ENCODE data around the gene WDR53. TPM values are rescaled to one million over a fixed set of nuclear protein-coding genes. Genes with fewer than 3 reads are reported as not detected.
A peak's percentile ranks its signal among the peaks of the same experiment; 100 is the strongest.
"Not testable (repeated sequence)": the region's sequence is repeated elsewhere in the genome, so short reads cannot be mapped to it uniquely, and the experiment has no call there.

Gene WDR53
- total RNA-seq (10 to 100 TPM; 26.7 to 28.8 TPM), polyA plus RNA-seq (21.5 TPM)

GRCh38 chr3:196568246-196569002 lies at the start of gene WDR53, which contains the start of gene FBXO45:
TSS of gene WDR53 (minus strand) at chr3:196568554. CDS start at chr3:196561475, 7,079 bp downstream.
TSS of gene FBXO45 (plus strand) at chr3:196568660. CDS start at chr3:196568985, 325 bp downstream.
- Mint-ChIP-seq H3K4me3 (peak within 1 kb of the TSS; percentile 95 to 99 (median 98)), H3K4me1 (peaks cover 35 to 48% (median 45%) of the 10 kb centered on the region in 3 donors), H3K27ac (peak within 1 kb of the TSS; percentile 94 to 99 (median 98)), H3K9me3 (no peaks in the 10 kb centered on the region), H3K36me3 (peaks cover 0 to 34% (median 0%) of the 10 kb centered on the region in 3 donors), H3K27me3 (no peaks in the 10 kb centered on the region)
- Histone ChIP-seq H3K27me3 (ENCODE audit: insufficient read depth, low read length, poor library complexity, severe bottlenecking) (no peaks in the 10 kb centered on the region), H3K9me3 (ENCODE audit: low read length) (no peaks in the 10 kb centered on the region), H3K27ac (ENCODE audit: low read depth, low read length) (peak within 1 kb of the TSS; percentile 91), H3K4me3 (ENCODE audit: low read length) (peak within 1 kb of the TSS; percentile 93), H3K36me3 (ENCODE audit: insufficient read depth, low read length) (peaks cover 4% of the 10 kb centered on the region), H3K4me1 (ENCODE audit: insufficient read depth, low read length) (peaks cover 36% of the 10 kb centered on the region)
- POLR2A ChIA-PET: interaction anchor here (0.5 to 2.2 kb wide), 10 partner anchors 13 to 374 kb away, joined by 3 to 11 read pairs (median 4); partner anchors contain the start of genes CEP19, NCBP2, PAK2 and PIGX
- CTCF ChIA-PET: interaction anchor here (1.0 to 2.1 kb wide), 7 partner anchors 8 to 117 kb away, joined by 3 to 6 read pairs (median 3); no protein-coding TSS in a partner anchor
- peak; percentile 92 to 97 (median 96) for DNase-seq

GRCh38 chr3:196617256-196617655 lies 48.9 kb upstream of the WDR53 start:
- Mint-ChIP-seq H3K9me3 (no peaks in the 10 kb centered on the region), H3K27ac (peak overlapping the region in 1 of 8 donors; percentile 57), H3K27me3 (no peaks in the 10 kb centered on the region), H3K4me3 (no peak overlapping the region), H3K36me3 (no peaks in the 10 kb centered on the region), H3K4me1 (peaks cover 14 to 25% (median 20%) of the 10 kb centered on the region in 3 donors)
- H3K27ac ChIP-seq (ENCODE audit: low read depth, low read length): no peak overlapping the region
- H3K4me3 ChIP-seq (ENCODE audit: low read length): no peak overlapping the region
- no peaks in the 10 kb centered on the region for H3K9me3 ChIP-seq (ENCODE audit: low read length)
- no peak for DNase-seq
- POLR2A ChIA-PET: no interaction called here
- H3K27me3 ChIP-seq (ENCODE audit: insufficient read depth, low read length, poor library complexity, severe bottlenecking): no peaks in the 10 kb centered on the region
- H3K4me1 ChIP-seq (ENCODE audit: insufficient read depth, low read length): peaks cover 10% of the 10 kb centered on the region
- CTCF ChIA-PET: interaction anchor here (1.6 kb wide), 1 partner anchor 8 kb away, joined by 6 read pairs; no protein-coding TSS in a partner anchor
- no peaks in the 10 kb centered on the region for H3K36me3 ChIP-seq (ENCODE audit: insufficient read depth, low read length)

GRCh38 chr3:196615234-196615633 lies 46.9 kb upstream of the WDR53 start:
- not testable (repeated sequence) for H3K27me3 ChIP-seq (ENCODE audit: insufficient read depth, low read length, poor library complexity, severe bottlenecking); DNase-seq; H3K9me3 ChIP-seq (ENCODE audit: low read length); H3K4me3 Mint-ChIP-seq; H3K36me3 ChIP-seq (ENCODE audit: insufficient read depth, low read length); H3K9me3 Mint-ChIP-seq; H3K36me3 Mint-ChIP-seq; H3K27ac ChIP-seq (ENCODE audit: low read depth, low read length); H3K27me3 Mint-ChIP-seq; H3K27ac Mint-ChIP-seq; H3K4me3 ChIP-seq (ENCODE audit: low read length)
- POLR2A ChIA-PET: interaction anchor here (1.0 kb wide), 1 partner anchor 16 kb away, joined by 10 read pairs; no protein-coding TSS in a partner anchor
- peaks cover 20 to 28% (median 25%) of the 10 kb centered on the region in 3 donors for H3K4me1 Mint-ChIP-seq
- CTCF ChIA-PET: interaction anchor here (1.3 kb wide), 1 partner anchor 72 kb away, joined by 3 read pairs; no protein-coding TSS in a partner anchor
- H3K4me1 ChIP-seq (ENCODE audit: insufficient read depth, low read length): peaks cover 21% of the 10 kb centered on the region

GRCh38 chr3:196611761-196612483 lies 43.6 kb upstream of the WDR53 start:
- ChIA-PET POLR2A (interaction anchor here (0.6 kb wide), 1 partner anchor 336 kb away, joined by 3 read pairs; no protein-coding TSS in a partner anchor), CTCF (interaction anchor here (1.0 to 12.7 kb wide), 4 partner anchors 10 to 74 kb away, joined by 4 to 160 read pairs (median 4); partner anchors contain the start of genes FBXO45 and WDR53)
- H3K27me3 ChIP-seq (ENCODE audit: insufficient read depth, low read length, poor library complexity, severe bottlenecking): no peaks in the 10 kb centered on the region
- H3K4me1 ChIP-seq (ENCODE audit: insufficient read depth, low read length): peaks cover 33% of the 10 kb centered on the region
- H3K27me3 Mint-ChIP-seq: no peaks in the 10 kb centered on the region
- no peaks in the 10 kb centered on the region for H3K36me3 Mint-ChIP-seq
- H3K27ac ChIP-seq (ENCODE audit: low read depth, low read length): no peak overlapping the region
- H3K36me3 ChIP-seq (ENCODE audit: insufficient read depth, low read length): no peaks in the 10 kb centered on the region
- no peak for DNase-seq
- no peaks in the 10 kb centered on the region for H3K9me3 Mint-ChIP-seq
- peaks cover 32 to 39% (median 34%) of the 10 kb centered on the region in 3 donors for H3K4me1 Mint-ChIP-seq
- H3K27ac Mint-ChIP-seq: peak overlapping the region; percentile 4 to 93 (median 70)
- peak overlapping the region in 5 of 7 donors; percentile 19 to 65 (median 44) for H3K4me3 Mint-ChIP-seq
- no peaks in the 10 kb centered on the region for H3K9me3 ChIP-seq (ENCODE audit: low read length)
- H3K4me3 ChIP-seq (ENCODE audit: low read length): peak overlapping the region; percentile 5

- Histone ChIP-seq H3K4me1 (ENCODE audit: insufficient read depth, low read length) (peaks cover 33% of the 10 kb centered on the region), H3K4me3 (ENCODE audit: low read length) (no peak overlapping the region), H3K27ac (ENCODE audit: low read depth, low read length) (no peak overlapping the region), H3K27me3 (ENCODE audit: insufficient read depth, low read length, poor library complexity, severe bottlenecking) (no peaks in the 10 kb centered on the region), H3K9me3 (ENCODE audit: low read length) (no peaks in the 10 kb centered on the region), H3K36me3 (ENCODE audit: insufficient read depth, low read length) (no peaks in the 10 kb centered on the region)
- peak in 1 of 5 donors; percentile 35 for DNase-seq
- ChIA-PET CTCF (interaction anchor here (0.6 to 12.7 kb wide), 31 partner anchors 8 to 176 kb away, joined by 3 to 160 read pairs (median 5); partner anchors contain the start of gene NRROS), POLR2A (interaction anchor here (1.1 to 2.4 kb wide), 3 partner anchors 18 to 75 kb away, joined by 3 to 20 read pairs (median 8); no protein-coding TSS in a partner anchor)
- Mint-ChIP-seq H3K9me3 (no peaks in the 10 kb centered on the region), H3K4me1 (peaks cover 32 to 36% (median 34%) of the 10 kb centered on the region in 3 donors), H3K27me3 (no peaks in the 10 kb centered on the region), H3K36me3 (no peaks in the 10 kb centered on the region), H3K27ac (peak overlapping the region; percentile 82 to 98 (median 90)), H3K4me3 (peak overlapping the region in 6 of 7 donors; percentile 48 to 80 (median 74))
These were observed 41.6 kb upstream of the WDR53 start for GRCh38 chr3:196609805-196610515.

- Histone ChIP-seq H3K27me3 (ENCODE audit: insufficient read depth, low read length, poor library complexity, severe bottlenecking) (no peaks in the 10 kb centered on the region), H3K36me3 (ENCODE audit: insufficient read depth, low read length) (no peaks in the 10 kb centered on the region), H3K4me1 (ENCODE audit: insufficient read depth, low read length) (peaks cover 34% of the 10 kb centered on the region), H3K4me3 (ENCODE audit: low read length) (no peak overlapping the region), H3K27ac (ENCODE audit: low read depth, low read length) (no peak overlapping the region), H3K9me3 (ENCODE audit: low read length) (no peaks in the 10 kb centered on the region)
- Mint-ChIP-seq H3K4me1 (peaks cover 36 to 40% (median 39%) of the 10 kb centered on the region in 3 donors), H3K9me3 (no peaks in the 10 kb centered on the region), H3K4me3 (peak overlapping the region in 6 of 7 donors; percentile 48 to 80 (median 74)), H3K27me3 (no peaks in the 10 kb centered on the region), H3K36me3 (no peaks in the 10 kb centered on the region), H3K27ac (peak overlapping the region; percentile 82 to 98 (median 90))
- DNase-seq: peak; percentile 81 to 95 (median 92)
- CTCF ChIA-PET: interaction anchor here (0.6 to 12.7 kb wide), 32 partner anchors 9 to 176 kb away, joined by 3 to 160 read pairs (median 5); partner anchors contain the start of gene NRROS
- POLR2A ChIA-PET: interaction anchor here (1.1 to 2.4 kb wide), 3 partner anchors 19 to 76 kb away, joined by 3 to 20 read pairs (median 8); no protein-coding TSS in a partner anchor
These were observed 41.0 kb upstream of the WDR53 start for GRCh38 chr3:196609343-196609775.

- peaks cover 36 to 41% (median 40%) of the 10 kb centered on the region in 3 donors for H3K4me1 Mint-ChIP-seq
- peaks cover 0 to under 1% of the 10 kb centered on the region in 2 donors for H3K27me3 Mint-ChIP-seq
- peak overlapping the region in 3 of 8 donors; percentile 7 to 93 (median 83) for H3K27ac Mint-ChIP-seq
These were observed 40.3 kb upstream of the WDR53 start for GRCh38 chr3:196608693-196609092.

More at GRCh38 chr3:196608693-196609092, 40.3 kb upstream of the WDR53 start:
- no peak for DNase-seq
- H3K4me1 ChIP-seq (ENCODE audit: insufficient read depth, low read length): peaks cover 39% of the 10 kb centered on the region
- no peaks in the 10 kb centered on the region for H3K27me3 ChIP-seq (ENCODE audit: insufficient read depth, low read length, poor library complexity, severe bottlenecking)
- H3K27ac ChIP-seq (ENCODE audit: low read depth, low read length): no peak overlapping the region
- no peaks in the 10 kb centered on the region for H3K36me3 ChIP-seq (ENCODE audit: insufficient read depth, low read length)
- Mint-ChIP-seq H3K9me3 (no peaks in the 10 kb centered on the region), H3K36me3 (no peaks in the 10 kb centered on the region), H3K4me3 (no peak overlapping the region)
- no peaks in the 10 kb centered on the region for H3K9me3 ChIP-seq (ENCODE audit: low read length)
- H3K4me3 ChIP-seq (ENCODE audit: low read length): no peak overlapping the region
- ChIA-PET CTCF (interaction anchor here (0.8 to 12.7 kb wide), 16 partner anchors 10 to 177 kb away, joined by 3 to 160 read pairs (median 6); partner anchors contain the start of gene NRROS), POLR2A (interaction anchor here (1.1 to 2.4 kb wide), 3 partner anchors 20 to 77 kb away, joined by 3 to 20 read pairs (median 8); no protein-coding TSS in a partner anchor)

Measured in CD8-positive, alpha-beta memory T cell (primary cell).